ENCODE results near the gene GOLGA8O.
"Not testable (repeated sequence)": the region's sequence is repeated elsewhere in the genome, so short reads cannot be mapped to it uniquely, and the experiment has no call there.

DNA sequence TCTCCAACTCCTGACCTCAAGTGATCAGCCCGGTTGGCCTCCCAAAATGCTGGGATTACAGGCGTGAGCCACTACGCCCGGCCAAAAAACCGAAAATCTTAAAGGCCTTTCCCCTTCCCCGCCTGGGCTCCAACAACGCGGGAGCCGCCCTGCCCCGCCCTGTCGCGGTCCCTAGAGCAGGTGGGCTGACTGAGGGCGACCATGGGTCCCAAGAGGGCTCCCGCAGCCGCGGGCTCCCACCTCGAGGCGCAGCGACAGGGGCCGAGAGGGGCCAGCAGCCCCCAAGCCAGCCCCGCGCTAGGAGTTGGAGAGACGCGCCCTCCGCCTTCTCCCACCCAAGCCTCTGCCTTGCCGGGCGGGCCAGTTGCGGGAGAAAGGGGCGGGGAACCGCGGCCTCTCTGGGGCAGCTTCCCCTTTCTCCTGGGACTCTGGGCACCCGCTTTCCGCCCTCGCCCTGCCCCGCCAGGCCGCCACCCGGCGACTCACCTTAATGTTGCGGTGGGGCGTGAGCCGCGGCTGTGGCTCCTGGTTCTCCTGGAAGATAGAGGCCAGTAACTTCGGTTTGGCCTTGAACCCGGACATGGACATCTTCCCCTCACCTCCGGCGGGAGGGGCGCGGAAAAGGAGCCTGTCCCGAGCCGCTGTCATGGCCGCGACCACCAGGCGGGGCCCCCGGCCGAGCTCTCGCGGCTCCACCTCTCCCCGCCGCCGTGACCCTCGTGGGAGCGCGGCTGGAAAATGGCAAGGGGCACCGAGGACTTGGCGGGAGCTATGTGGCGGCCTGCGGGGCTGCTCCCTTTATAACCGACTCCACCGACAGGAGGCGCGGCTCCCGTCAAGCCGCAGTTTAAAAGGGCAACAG lies 21.1 kb downstream of the GOLGA8O start:
- not testable (repeated sequence) for TF ChIP-seq CTCF, POLR2A (IDR thresholded peaks at IDR 0.05)

All from thyroid gland (tissue), 4 donors.